ENCODE results near the gene KAZN.

The KAZN gene

GRCh38 chr1:14647777-14648176 is 49.3 kb downstream of the KAZN start:
- no peak for DNase-seq (ENCODE audit: low read depth in 2 of 2)

GRCh38 chr1:14648391-14648790 is 49.9 kb downstream of the KAZN start:
- DNase-seq (ENCODE audit: low read depth in 2 of 2): no peak

- DNase-seq (ENCODE audit: low read depth in 2 of 2): no peak
Observed at GRCh38 chr1:14648896-14649855, 50.7 kb downstream of the KAZN start.

- no peak for DNase-seq (ENCODE audit: low read depth in 2 of 2)
Observed at GRCh38 chr1:14649976-14650375, 51.5 kb downstream of the KAZN start.

DNA sequence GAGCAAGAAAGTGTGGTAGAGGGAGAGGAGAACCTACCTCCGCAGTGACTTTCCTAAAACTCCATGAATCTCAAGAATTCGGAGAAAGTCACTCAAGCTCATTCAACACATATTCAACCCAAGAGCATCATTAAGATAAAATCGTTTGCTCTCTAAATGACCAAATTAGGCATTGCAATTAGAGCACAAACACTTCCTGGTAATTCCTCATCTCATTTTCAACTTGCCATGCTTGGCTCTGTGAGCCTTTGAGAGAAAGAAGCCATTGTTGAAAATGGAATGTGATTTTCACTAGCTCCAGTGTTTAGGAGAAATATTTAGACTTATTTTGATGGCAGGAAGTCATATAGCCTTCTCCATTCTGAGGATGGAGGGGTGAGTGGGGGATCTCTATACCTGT is 52.5 kb downstream of the KAZN start:
- DNase-seq (ENCODE audit: low read depth in 2 of 2): no peak

- DNase-seq (ENCODE audit: low read depth in 2 of 2): no peak
Observed at GRCh38 chr1:14652840-14653239, 54.4 kb downstream of the KAZN start.

- DNase-seq (ENCODE audit: low read depth in 2 of 2): no peak
Observed at GRCh38 chr1:14653461-14653960, 55.0 kb downstream of the KAZN start.

GRCh38 chr1:14654554-14654953 is 56.1 kb downstream of the KAZN start:
- DNase-seq (ENCODE audit: low read depth in 2 of 2): no peak

GRCh38 chr1:14655385-14655784 is 56.9 kb downstream of the KAZN start:
- no peak for DNase-seq (ENCODE audit: low read depth in 2 of 2)

- no peak for DNase-seq (ENCODE audit: low read depth in 2 of 2)
Observed at GRCh38 chr1:14656384-14656937, 58.0 kb downstream of the KAZN start.

- no peak for DNase-seq (ENCODE audit: low read depth in 2 of 2)
Observed at GRCh38 chr1:14658642-14659041, 60.2 kb downstream of the KAZN start.

DNA sequence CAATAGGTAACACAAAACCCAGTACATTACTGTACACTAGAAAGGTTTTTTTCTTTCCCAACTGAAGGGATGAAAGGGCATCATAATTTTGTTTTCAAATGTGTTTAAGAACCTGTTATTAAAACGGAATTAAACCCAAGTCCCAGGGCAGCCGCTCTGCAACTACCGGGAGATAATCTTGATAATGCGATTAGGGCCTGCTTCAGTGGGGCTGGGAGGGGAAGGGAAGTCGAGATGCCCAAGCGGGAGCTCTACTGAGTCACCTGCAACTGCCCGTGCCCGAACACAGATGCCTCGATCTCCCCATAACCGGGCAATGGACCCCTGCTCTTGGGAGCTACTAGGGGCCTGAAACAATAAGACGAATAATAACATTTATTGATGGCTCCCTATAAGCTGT is 61.4 kb downstream of the KAZN start:
- DNase-seq (ENCODE audit: low read depth in 2 of 2): no peak

DNA sequence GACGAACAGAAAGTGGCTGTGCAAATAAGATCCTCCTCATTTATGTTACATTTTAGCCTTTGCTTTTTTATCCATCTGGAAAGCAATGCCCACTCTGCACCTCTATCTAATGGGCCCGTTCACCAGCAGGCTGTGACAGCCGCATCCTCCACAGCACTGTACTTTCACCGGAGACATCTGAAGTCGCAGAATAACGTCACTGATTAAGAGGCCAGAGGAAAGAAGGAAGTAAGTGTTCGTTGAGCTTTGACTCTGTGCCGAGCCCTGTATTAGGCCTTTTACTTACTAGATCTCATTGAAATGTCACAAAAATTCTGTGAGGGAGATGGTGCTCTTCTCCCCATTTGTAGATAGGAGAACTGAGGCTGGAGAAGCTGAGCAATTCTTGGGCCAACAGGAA is 62.3 kb downstream of the KAZN start:
- no peak for DNase-seq (ENCODE audit: low read depth in 2 of 2)

- DNase-seq (ENCODE audit: low read depth in 2 of 2): no peak
Observed at GRCh38 chr1:14661222-14661621, 62.7 kb downstream of the KAZN start.

DNA sequence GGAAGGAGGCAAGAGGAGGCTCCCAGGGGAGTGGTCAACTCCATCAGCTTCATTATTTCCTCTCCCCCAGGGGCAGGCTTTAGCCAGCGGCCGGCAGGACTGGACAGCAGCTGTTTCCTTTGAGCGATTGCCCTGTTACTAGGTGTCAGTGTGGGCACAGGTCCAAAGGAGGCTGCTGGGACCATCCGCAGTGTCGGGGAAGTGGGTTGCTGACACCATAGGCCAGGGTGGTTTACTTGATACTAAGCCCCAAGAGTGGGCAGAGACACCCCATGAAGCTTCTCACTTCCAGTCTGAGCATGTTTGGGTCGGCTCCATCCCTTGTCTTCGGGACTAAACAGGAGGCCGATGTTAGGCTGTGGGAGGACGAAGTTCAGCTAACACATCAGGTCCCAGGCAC is 63.6 kb downstream of the KAZN start:
- DNase-seq (ENCODE audit: low read depth in 2 of 2): no peak

DNA sequence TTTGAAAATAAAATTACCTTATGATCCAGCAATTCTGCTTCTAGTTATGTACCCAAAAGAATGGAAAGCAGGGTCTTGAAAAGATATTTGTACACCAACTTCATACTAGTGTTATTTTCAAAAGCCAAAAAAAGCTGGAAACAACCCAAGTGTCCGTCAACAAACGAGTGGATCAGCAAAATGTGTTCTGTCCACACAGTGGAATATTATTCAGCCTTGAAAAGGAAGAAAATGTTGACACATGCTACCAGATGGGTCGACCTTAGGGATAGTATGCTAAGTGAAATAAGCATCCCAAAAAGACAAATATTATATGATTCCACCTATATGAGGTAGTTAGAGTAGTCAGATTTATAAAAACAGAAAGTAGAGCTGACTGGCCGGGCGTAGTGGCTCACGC is 65.3 kb downstream of the KAZN start:
- no peak for DNase-seq (ENCODE audit: low read depth in 2 of 2)

DNA sequence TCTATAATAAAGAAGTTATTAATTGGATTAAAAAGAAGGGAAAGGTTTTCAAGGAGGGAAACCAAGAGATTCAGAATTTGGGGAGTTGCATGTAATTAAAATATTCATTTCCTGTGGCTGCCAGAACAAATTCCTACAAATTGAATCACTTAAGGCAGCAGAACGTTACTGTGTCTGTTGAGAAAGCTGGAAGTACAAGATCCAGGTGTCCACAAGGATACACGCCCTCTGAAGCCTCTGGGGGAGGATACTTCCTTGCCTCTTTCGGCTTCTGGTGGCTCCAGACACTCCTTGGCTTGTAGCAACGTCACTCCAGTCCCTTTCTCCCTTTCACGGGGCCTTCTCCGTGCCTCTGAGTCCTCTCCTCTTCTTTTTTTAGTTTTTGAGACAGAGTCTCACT is 67.9 kb downstream of the KAZN start:
- DNase-seq (ENCODE audit: low read depth in 2 of 2): no peak

GRCh38 chr1:14666962-14667650 is 68.6 kb downstream of the KAZN start:
- no peak for DNase-seq (ENCODE audit: low read depth in 2 of 2)

GRCh38 chr1:14667651-14667984 is 69.1 kb downstream of the KAZN start:
- DNase-seq (ENCODE audit: low read depth in 2 of 2): no peak

GRCh38 chr1:14668538-14668937 is 70.1 kb downstream of the KAZN start:
- DNase-seq (ENCODE audit: low read depth in 2 of 2): no peak

DNA sequence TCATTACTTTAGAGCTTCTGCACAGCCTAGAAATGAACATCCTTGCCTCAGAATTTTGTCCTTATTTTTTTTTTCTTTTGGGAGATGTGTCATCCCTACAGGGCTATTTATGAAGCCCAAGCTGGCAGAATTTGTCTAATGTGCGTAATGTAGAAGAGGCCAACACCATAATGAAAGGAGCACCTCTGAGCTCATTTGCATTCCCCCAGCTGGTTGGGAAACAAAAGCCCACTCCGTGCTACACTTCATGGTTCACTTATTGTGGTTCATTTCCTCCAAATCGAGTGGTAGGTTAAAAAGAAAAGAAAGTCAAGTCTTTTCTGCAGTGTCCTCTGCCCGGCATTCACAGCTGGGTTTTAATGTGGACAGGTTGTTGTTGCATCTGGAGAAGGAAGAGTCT is 73.5 kb downstream of the KAZN start:
- no peak for DNase-seq (ENCODE audit: low read depth in 2 of 2)

DNA sequence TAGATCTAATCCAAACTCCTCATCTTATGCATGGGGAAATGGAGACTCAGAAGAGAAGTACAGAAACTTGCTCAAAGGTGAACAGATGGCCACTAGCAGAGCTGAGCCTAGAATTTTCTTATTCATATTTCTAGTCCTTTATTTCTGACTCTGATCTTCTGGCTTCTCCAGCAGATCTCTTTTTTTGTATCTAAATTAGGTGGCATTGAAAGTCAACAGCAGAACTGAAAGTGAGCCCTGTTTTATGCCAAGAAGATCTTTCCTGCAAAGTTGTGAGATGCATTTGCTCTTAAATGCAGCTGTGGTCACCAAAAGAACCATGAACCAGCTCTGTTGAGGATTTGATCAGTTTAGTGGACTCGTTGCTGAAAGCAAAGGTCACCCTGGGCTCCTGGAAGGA is 75.5 kb downstream of the KAZN start:
- no peak for DNase-seq (ENCODE audit: low read depth in 2 of 2)

DNA sequence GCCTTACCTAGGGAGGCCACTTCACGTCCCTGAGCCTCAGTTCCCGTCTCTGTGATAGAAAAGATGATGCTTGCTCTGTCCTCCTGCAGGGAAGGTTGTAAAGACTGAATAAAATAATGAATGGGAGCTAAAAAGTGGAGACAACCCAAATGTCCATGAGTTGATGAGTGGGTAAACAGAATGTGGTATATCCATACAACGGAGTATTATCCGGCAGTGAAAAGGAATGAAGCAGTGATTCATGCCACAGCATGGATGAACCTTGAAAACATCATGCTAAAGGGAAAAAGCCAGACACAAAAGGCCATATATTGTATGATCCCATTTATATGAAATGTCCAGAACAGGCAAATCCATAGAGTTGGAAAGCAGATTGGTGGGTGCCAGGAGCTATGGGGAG is 77.9 kb downstream of the KAZN start:
- no peak for DNase-seq (ENCODE audit: low read depth in 2 of 2)
